Loucy (cell line): ENCODE results near the gene TMEM179.
"Not testable (repeated sequence)": the region's sequence is repeated elsewhere in the genome, so short reads cannot be mapped to it uniquely, and the experiment has no call there.

Experiments
- CTCF ChIP-seq: fragments of 200-600 bp; sonication (generic); conservative IDR thresholded peaks from 2 replicates; pipeline ENCODE4 v1.5.1; 2014; ENCODE audit warnings: mild to moderate bottlenecking, antibody characterized with exemption, low read length
- EZH2phosphoT487 ChIP-seq: fragments of 200-600 bp; IDR thresholded peaks from 2 replicates; pipeline ENCODE4 v1.6.1; 2018; ENCODE audit warnings: antibody characterized with exemption, mild to moderate bottlenecking, moderate library complexity, borderline replicate concordance

- not testable (repeated sequence) for TF ChIP-seq CTCF, EZH2phosphoT487
These were observed 32.4 kb upstream of the TMEM179 start for GRCh38 chr14:104636846-104637545.
